Lung (tissue), 12 donors: ENCODE data around the gene ASAP2. TPM values are rescaled to one million over a fixed set of nuclear protein-coding genes. Genes with fewer than 3 reads are reported as not detected.

Source experiments
- ATAC-seq: fragments of 200-7000 bp; cut with Tn5 transposase; one replicate; pipeline ENCODE4 v1.9.1; 2020; ENCODE audit warnings: moderate number of reproducible peaks; ENCODE audit not compliant: insufficient read depth, low FRiP score
- DNase-seq, 3 donors: peaks; one replicate each; pipeline ENCODE4 v3.0.0-alpha.2; 2013 to 2017
- H3K27ac ChIP-seq, 2 donors: one replicate each; pipeline ENCODE4 v1.5.1; 2013; ENCODE audit warnings: mild to moderate bottlenecking in 2 of 2, moderate library complexity in 2 of 2, control low read depth in 1 of 2, inconsistent platforms in 1 of 2, low read depth in 1 of 2, low read length in 1 of 2
- H3K27me3 ChIP-seq, 3 donors: one replicate each; pipeline ENCODE4 v1.5.1; 2013; ENCODE audit warnings: low read length in 2 of 3; ENCODE audit not compliant: control insufficient read depth in 3 of 3, insufficient read depth in 3 of 3
- H3K36me3 ChIP-seq, 4 donors: one replicate each; pipeline ENCODE4 v1.5.1; 2013; ENCODE audit warnings: low read length in 4 of 4, mild to moderate bottlenecking in 1 of 4, moderate library complexity in 1 of 4; ENCODE audit not compliant: control insufficient read depth in 4 of 4, insufficient read depth in 4 of 4
- H3K4me1 ChIP-seq, 5 donors: one replicate each; pipeline ENCODE4 v1.5.1; 2013; ENCODE audit warnings: low read length in 5 of 5, mild to moderate bottlenecking in 2 of 5, moderate library complexity in 1 of 5; ENCODE audit not compliant: control insufficient read depth in 5 of 5, insufficient read depth in 5 of 5
- H3K4me3 ChIP-seq: one replicate; pipeline ENCODE4 v1.5.1; 2013; ENCODE audit warnings: mild to moderate bottlenecking, control low read depth, moderate library complexity
- H3K9ac ChIP-seq, 2 donors: one replicate each; pipeline ENCODE4 v1.5.1; 2013; ENCODE audit warnings: low read length in 2 of 2, control low read depth in 1 of 2; ENCODE audit not compliant: insufficient read depth in 1 of 2
- H3K9me3 ChIP-seq, 4 donors: one replicate each; pipeline ENCODE4 v1.5.1; 2013; ENCODE audit warnings: low read length in 3 of 4, mild to moderate bottlenecking in 1 of 4, moderate library complexity in 1 of 4; ENCODE audit not compliant: control insufficient read depth in 4 of 4, insufficient read depth in 3 of 4
- CTCF ChIP-seq: IDR thresholded peaks from 2 replicates; pipeline ENCODE4 v1.5.1; 2012; ENCODE audit warnings: mild to moderate bottlenecking; ENCODE audit errors: control extremely low read depth, extremely low read depth
- WGBS, 2 donors: extraction: QIAGEN DNeasy Blood & Tissue Kit; methylation state at CpG; one replicate each; pipeline ENCODE4 v1.1.7; 2013; 5-methylcytosine and 5-hydroxymethylcytosine counted together
- polyA plus RNA-seq, 2 donors: library from polyadenylated mRNA; stranded (reverse); fragments of 200-250 nt; gene quantifications; one replicate each; pipeline ENCODE4 v1.2.1, GENCODE V29; 2013
- total RNA-seq, 2 donors: library from RNA; depleted of rRNA in 1 of 2; stranded (reverse); fragments of >200 nt in 1 of 2; gene quantifications; one replicate each; pipeline ENCODE4 v1.2.1, GENCODE V29; 2014 to 2021
- donor health status: control.
- donor health status: control.
- donor health status: Bipolar disorder and iron deficiency.
- donor health status: healthy.
- donor health status: DM: yes; HTN: yes; CAD: no.

ASAP2 gene
- total and polyA plus RNA-seq, 4 donors, result 7.4 to 30.9 (median 17.0) TPM

GRCh38 chr2:9287400-9288045 lies 80.9 kb downstream of the ASAP2 start:
- no peak for TF ChIP-seq CTCF
- no peak for ATAC-seq

GRCh38 chr2:9288233-9288632 lies 81.6 kb downstream of the ASAP2 start:
- Histone ChIP-seq H3K4me1 (no peaks in the 10 kb centered on the region), H3K27ac (no peak overlapping the region), H3K27me3 (no peaks in the 10 kb centered on the region), H3K9ac (no peak overlapping the region), H3K4me3 (no peak overlapping the region), H3K36me3 (no peaks in the 10 kb centered on the region), H3K9me3 (no peaks in the 10 kb centered on the region)
- no peak for ATAC-seq
- WGBS, 2 donors, result 83 to 92% methylated on average over 7 of the region's 7 CpGs
- no peak for TF ChIP-seq CTCF
- DNase-seq, result no peak

More at GRCh38 chr2:9287400-9288045, 80.9 kb downstream of the ASAP2 start:
- WGBS, 2 donors, result 87 to 94% methylated on average over 15 of the region's 15 CpGs
- Histone ChIP-seq H3K36me3 (no peaks in the 10 kb centered on the region), H3K9ac (no peak overlapping the region), H3K4me1 (peaks cover 0 to 4% (median 0%) of the 10 kb centered on the region in 5 donors), H3K9me3 (no peaks in the 10 kb centered on the region), H3K27ac (no peak overlapping the region), H3K4me3 (no peak overlapping the region), H3K27me3 (no peaks in the 10 kb centered on the region)
- DNase-seq, result no peak

GRCh38 chr2:9288681-9289338 lies 82.2 kb downstream of the ASAP2 start:
- no peak for DNase-seq
- WGBS, 2 donors, result 89 to 92% methylated on average over 5 of the region's 5 CpGs
- no peak overlapping the region for H3K9ac ChIP-seq
- no peak overlapping the region for H3K27ac ChIP-seq
- no peak overlapping the region for H3K4me3 ChIP-seq
- no peak for TF ChIP-seq CTCF
- ATAC-seq, result no peak
- H3K36me3 ChIP-seq, result no peaks in the 10 kb centered on the region
- H3K27me3 ChIP-seq, result no peaks in the 10 kb centered on the region
- no peaks in the 10 kb centered on the region for H3K9me3 ChIP-seq
- no peaks in the 10 kb centered on the region for H3K4me1 ChIP-seq
